Left forelimb (tissue), 1 donor: Measurements from ENCODE around the gene MMRN1.

Experiments
- DNase-seq: peaks from one replicate; pipeline ENCODE4 v3.0.0-alpha.2; 2018; ENCODE audit warnings: low spot score

The MMRN1 gene

DNA sequence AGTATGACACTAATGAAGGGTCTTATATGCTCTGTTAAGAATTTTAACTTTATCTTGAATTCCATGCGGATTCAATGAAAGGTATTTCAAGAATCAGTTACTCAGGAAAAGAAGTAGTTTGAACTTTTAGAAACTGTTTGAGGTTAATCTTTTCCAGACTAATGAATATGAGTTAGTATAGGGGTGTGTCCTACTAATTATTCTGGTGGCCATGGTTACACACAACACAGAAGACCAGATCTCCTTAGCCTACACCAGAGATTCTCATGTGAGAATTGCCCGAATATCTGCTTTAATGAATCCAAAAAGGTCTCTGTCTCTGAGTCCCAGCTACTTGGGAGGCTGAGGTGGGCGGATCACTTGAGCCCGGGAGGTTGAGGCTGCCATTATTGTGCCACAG, 100.4 kb downstream of the MMRN1 start:
- DNase-seq: no peak

DNA sequence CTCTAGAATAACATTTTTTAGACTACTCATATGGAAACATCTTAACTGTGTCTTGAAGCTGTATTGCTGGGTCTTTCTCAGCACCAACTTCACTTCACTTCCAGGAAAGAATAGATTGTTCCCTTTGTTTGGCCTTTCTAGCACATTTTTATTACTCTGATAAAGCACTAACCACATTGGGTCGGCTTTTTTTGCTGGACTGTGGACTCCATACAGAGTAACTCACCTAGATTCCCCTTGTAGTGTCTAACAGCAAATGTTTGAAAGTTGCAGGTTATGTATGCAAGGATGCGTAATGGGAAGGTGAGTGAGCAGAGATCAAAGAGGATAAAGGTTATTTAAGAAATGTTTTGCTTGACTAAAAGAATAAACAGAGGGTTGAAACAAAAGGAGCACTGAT, 101.2 kb downstream of the MMRN1 start:
- no peak for DNase-seq

GRCh38 chr4:89997171-89997704, 102.6 kb downstream of the MMRN1 start:
- DNase-seq: no peak

GRCh38 chr4:89998469-89999011, 103.9 kb downstream of the MMRN1 start:
- DNase-seq: no peak

DNA sequence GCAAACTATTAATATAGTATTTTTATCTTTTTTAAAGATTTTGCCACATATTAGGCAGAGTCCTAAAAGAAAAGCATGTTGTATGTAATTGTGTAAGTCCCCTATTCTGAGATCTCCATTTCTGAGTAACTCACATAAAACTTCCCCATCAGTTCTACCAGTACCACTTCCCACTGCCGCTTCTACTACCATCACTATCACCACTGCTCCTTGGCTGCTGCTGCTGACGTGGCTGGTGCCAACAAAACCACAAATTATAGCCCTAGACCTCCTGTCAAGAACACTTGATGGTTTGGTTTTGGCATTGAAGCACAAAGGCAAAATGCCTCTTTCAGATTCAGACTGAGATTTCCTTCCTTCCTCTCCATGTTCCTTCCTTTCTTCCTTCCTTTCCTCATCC, 106.4 kb downstream of the MMRN1 start:
- no peak for DNase-seq

DNA sequence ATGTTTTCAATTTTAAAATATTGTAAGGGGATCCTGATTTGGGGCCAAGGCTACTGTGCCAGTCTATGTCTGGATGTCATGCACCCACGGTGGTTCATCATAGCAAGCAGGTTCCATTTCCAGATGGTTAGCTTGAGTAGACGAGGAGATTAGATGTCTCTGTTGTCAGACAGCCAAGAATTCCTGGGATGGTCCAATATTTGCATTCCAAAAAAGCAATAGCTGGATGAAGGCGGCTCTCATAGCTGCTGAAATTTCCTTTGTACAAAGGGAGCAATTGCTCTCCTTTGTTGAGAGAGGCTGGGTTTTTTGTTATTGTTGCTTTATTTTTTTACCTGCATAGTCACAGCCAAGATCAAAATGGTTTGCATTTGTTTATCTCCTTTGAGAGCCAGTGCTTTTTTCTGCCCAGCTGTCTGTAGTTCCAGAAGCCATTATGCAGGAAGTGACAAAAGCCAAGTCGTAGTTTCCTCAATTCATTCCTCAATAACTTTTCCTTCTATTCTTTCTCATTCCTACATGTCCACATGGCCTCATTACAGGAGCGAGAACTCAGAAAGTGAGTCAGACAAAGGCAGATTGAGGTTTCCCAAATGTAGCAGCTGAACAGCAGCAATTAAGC, 107.9 kb downstream of the MMRN1 start:
- DNase-seq: no peak
